Osteocyte (in vitro differentiated cells): Measurements from ENCODE around the gene KCNMB3. TPM values are rescaled to one million over a fixed set of nuclear protein-coding genes. Genes with fewer than 3 reads are reported as not detected.
"Not testable (repeated sequence)": the region's sequence is repeated elsewhere in the genome, so short reads cannot be mapped to it uniquely, and the experiment has no call there.

Experiments
- DNase-seq: peaks from one replicate; pipeline ENCODE4 v3.0.0; 2021; ENCODE audit warnings: mixed read lengths; ENCODE audit not compliant: unreplicated experiment; ENCODE audit errors: extremely low spot score
- H3K27ac Mint-ChIP-seq: one replicate; pipeline ENCODE4 v1.8.0; 2021; ENCODE audit warnings: mild to moderate bottlenecking, mixed read lengths; ENCODE audit not compliant: unreplicated experiment
- H3K27me3 Mint-ChIP-seq: one replicate; pipeline ENCODE4 v1.8.0; 2021; ENCODE audit warnings: mixed read lengths; ENCODE audit not compliant: unreplicated experiment
- H3K36me3 Mint-ChIP-seq: one replicate; pipeline ENCODE4 v1.8.0; 2021; ENCODE audit warnings: mixed read lengths; ENCODE audit not compliant: unreplicated experiment
- H3K4me1 Mint-ChIP-seq: one replicate; pipeline ENCODE4 v1.8.0; 2021; ENCODE audit warnings: mixed read lengths; ENCODE audit not compliant: unreplicated experiment
- H3K4me3 Mint-ChIP-seq: one replicate; pipeline ENCODE4 v1.8.0; 2021; ENCODE audit warnings: mild to moderate bottlenecking, moderate library complexity, mixed read lengths; ENCODE audit not compliant: unreplicated experiment
- H3K9me3 Mint-ChIP-seq: one replicate; pipeline ENCODE4 v1.8.0; 2021; ENCODE audit warnings: mixed read lengths; ENCODE audit not compliant: unreplicated experiment
- CTCF ChIP-seq: fragments of 200-600 bp; sonication (generic); IDR thresholded peaks from 2 replicates; pipeline ENCODE4 v1.5.0; 2021; ENCODE audit warnings: antibody characterized with exemption, mild to moderate bottlenecking, moderate library complexity
- total RNA-seq: library from RNA; stranded (reverse); gene quantifications from 2 replicates; pipeline ENCODE4 v1.2.1, GENCODE V29; 2021

Gene KCNMB3
- total RNA-seq, 1 donor from 2014 or later = 2.6 TPM

GRCh38 chr3:179265092-179265491 lies 14.2 kb upstream of the KCNMB3 start:
- peaks cover 8% of the 10 kb centered on the region for H3K9me3 Mint-ChIP-seq
- H3K4me1 Mint-ChIP-seq = peaks cover 10% of the 10 kb centered on the region
- H3K27me3 Mint-ChIP-seq = peaks cover 8% of the 10 kb centered on the region
- no peak for DNase-seq
- no peak for TF ChIP-seq CTCF
- no peak overlapping the region for H3K27ac Mint-ChIP-seq
- H3K4me3 Mint-ChIP-seq = no peak overlapping the region
- H3K36me3 Mint-ChIP-seq = peaks cover 4% of the 10 kb centered on the region

DNA sequence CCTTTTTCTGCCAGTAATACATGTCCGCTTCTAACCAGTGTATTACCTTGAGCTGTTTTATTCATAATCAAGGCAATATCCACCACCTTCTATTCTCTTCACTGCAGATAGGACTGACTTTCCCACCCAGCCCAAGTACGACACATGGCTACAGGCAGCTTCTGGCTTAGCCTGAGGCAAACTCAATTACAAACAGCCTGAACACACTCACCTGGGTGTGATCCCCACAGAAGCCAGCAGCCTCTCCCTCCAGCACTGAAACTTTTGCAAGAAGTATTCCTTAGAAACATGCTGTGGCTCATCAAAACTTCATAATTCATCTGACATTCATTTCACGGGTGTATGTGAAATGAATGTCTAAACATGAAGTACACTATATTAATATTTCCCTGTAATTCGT lies 13.5 kb upstream of the KCNMB3 start:
- TF ChIP-seq CTCF = no peak
- peaks cover 8% of the 10 kb centered on the region for H3K27me3 Mint-ChIP-seq
- H3K9me3 Mint-ChIP-seq = peaks cover 14% of the 10 kb centered on the region
- no peak overlapping the region for H3K27ac Mint-ChIP-seq
- no peak for DNase-seq
- H3K4me1 Mint-ChIP-seq = peaks cover 10% of the 10 kb centered on the region
- peaks cover 9% of the 10 kb centered on the region for H3K36me3 Mint-ChIP-seq
- no peak overlapping the region for H3K4me3 Mint-ChIP-seq

- Mint-ChIP-seq H3K36me3 (peaks cover 13% of the 10 kb centered on the region), H3K4me3 (no peak overlapping the region), H3K27ac (no peak overlapping the region), H3K9me3 (peaks cover 21% of the 10 kb centered on the region), H3K4me1 (peaks cover 14% of the 10 kb centered on the region), H3K27me3 (peaks cover 6% of the 10 kb centered on the region)
- DNase-seq = no peak
- no peak for TF ChIP-seq CTCF
Measured at GRCh38 chr3:179263134-179263533, 12.2 kb upstream of the KCNMB3 start.

- H3K36me3 Mint-ChIP-seq = peaks cover 13% of the 10 kb centered on the region
- peak; percentile 89 for DNase-seq
- peaks cover 22% of the 10 kb centered on the region for H3K4me1 Mint-ChIP-seq
- H3K27me3 Mint-ChIP-seq = peaks cover 2% of the 10 kb centered on the region
- peak overlapping the region; percentile 80 for H3K27ac Mint-ChIP-seq
- TF ChIP-seq CTCF = no peak
- peak overlapping the region; percentile 75 for H3K4me3 Mint-ChIP-seq
- H3K9me3 Mint-ChIP-seq = peaks cover 21% of the 10 kb centered on the region
Measured at GRCh38 chr3:179260949-179261765, 10.2 kb upstream of the KCNMB3 start.

DNA sequence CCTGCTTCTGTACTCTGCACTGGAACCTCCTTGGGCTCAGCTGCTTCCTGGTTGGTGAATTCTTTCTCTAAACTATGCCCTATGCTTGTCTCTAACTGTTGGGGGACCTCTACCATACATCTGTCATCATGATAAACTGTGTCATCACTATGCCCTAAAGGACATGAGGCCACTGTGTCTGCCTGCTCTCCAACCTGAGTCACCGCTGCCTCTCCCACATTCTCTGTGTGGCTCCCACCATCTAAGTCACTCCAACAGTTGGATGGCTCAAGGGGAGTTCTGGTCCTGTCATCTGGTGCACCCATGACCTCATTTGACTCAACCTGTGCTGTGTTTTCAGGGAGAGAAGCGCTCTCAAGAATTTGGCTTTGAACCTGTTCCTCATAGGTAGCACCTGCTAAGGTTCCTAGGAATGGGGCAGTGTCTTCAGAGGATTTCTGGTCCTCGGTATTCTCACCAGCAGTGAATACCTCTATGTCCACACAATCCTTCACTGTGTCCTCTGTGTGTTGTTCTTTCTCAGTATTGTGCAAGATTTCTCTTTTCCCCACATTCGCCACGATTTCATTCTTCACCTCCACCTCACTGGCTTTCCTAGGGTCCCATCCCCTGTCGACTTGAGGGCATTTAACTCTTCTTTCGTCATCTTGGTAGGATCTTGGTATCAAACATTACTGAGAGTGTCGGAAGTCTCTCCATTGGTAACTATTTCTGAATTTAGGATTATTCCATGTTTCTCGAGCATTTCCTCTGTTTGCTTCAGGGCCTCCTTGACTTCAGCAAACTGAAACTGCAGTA lies 9.2 kb upstream of the KCNMB3 start:
- peaks cover 28% of the 10 kb centered on the region for H3K9me3 Mint-ChIP-seq
- H3K27ac Mint-ChIP-seq = peak overlapping the region; percentile 80
- H3K4me3 Mint-ChIP-seq = peak overlapping the region; percentile 75
- peaks cover 17% of the 10 kb centered on the region for H3K36me3 Mint-ChIP-seq
- DNase-seq, H3K27me3 Mint-ChIP-seq: not testable (repeated sequence)
- peaks cover 30% of the 10 kb centered on the region for H3K4me1 Mint-ChIP-seq
